ENCODE data around the gene SAA2. TPM values are rescaled to one million over a fixed set of nuclear protein-coding genes. Genes with fewer than 3 reads are reported as not detected.

The SAA2 gene
- total RNA-seq, 1 experiment from 2014 or later, result not detected

DNA sequence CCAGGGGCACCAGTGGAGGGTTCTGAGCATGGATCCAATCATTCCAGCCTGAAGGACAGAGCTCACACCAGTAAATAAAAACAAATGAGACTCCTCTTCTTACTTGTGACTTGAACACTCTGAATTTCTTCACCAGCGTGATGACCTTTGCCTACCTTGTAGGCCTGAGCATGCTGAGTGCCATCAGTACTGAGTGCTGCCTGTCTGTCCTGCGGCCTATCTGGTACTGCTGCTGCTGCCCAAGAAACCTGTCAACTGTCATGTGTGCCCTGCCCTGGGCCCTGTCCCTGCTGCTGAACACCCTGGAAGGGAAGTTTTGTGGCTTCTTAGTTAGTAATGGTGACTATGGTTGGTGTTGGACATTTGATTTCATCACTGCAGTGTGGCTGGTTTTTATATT is 51.9 kb downstream of the SAA2 start:
- CTCF ChIA-PET, result no interaction called here
- peaks cover 21% of the 10 kb centered on the region for H3K27me3 ChIP-seq (ENCODE audit: low read length)
- ATAC-seq (no peak), DNase-seq (no peak)
- H3K27ac ChIP-seq (ENCODE audit: low read length), result no peak overlapping the region
- no peak for TF ChIP-seq EZH2 (IDR thresholded peaks at IDR 0.05; ENCODE audit: low read length, unreplicated experiment)
- TF ChIP-seq EZH2phosphoT487 (IDR thresholded peaks at IDR 0.05; ENCODE audit: borderline replicate concordance, low read length), result no peak
- TF ChIP-seq, protein P1, sequence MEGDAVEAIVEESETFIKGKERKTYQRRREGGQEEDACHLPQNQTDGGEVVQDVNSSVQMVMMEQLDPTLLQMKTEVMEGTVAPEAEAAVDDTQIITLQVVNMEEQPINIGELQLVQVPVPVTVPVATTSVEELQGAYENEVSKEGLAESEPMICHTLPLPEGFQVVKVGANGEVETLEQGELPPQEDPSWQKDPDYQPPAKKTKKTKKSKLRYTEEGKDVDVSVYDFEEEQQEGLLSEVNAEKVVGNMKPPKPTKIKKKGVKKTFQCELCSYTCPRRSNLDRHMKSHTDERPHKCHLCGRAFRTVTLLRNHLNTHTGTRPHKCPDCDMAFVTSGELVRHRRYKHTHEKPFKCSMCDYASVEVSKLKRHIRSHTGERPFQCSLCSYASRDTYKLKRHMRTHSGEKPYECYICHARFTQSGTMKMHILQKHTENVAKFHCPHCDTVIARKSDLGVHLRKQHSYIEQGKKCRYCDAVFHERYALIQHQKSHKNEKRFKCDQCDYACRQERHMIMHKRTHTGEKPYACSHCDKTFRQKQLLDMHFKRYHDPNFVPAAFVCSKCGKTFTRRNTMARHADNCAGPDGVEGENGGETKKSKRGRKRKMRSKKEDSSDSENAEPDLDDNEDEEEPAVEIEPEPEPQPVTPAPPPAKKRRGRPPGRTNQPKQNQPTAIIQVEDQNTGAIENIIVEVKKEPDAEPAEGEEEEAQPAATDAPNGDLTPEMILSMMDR (conservative IDR thresholded peaks at IDR 0.05; ENCODE audit: low read depth, low read length), result no peak
- H3K36me3 ChIP-seq (ENCODE audit: low read depth, low read length), result no peaks in the 10 kb centered on the region
- H3K9me2 ChIP-seq (replicated peaks; ENCODE audit: low read length), result no peaks in the 10 kb centered on the region
- no peaks in the 10 kb centered on the region for H3K79me2 ChIP-seq (ENCODE audit: low read length)
- no peak overlapping the region for H3K4me3 ChIP-seq (ENCODE audit: low read length)
- no peak overlapping the region for H2AFZ ChIP-seq (ENCODE audit: low read length)
- POLR2A ChIA-PET (ENCODE audit: unreplicated experiment), result no interaction called here
- no peaks in the 10 kb centered on the region for H3K9me3 ChIP-seq (ENCODE audit: low read length)
- no peaks in the 10 kb centered on the region for H4K20me1 ChIP-seq (ENCODE audit: low read length)
- H3K4me1 ChIP-seq (ENCODE audit: insufficient read depth, low read length), result no peaks in the 10 kb centered on the region
- H3K9ac ChIP-seq (ENCODE audit: low read length), result no peak overlapping the region
- BruUV-seq (replicated peaks), result no TSS peak
- no peak overlapping the region for H3K4me2 ChIP-seq (ENCODE audit: low read length)
- intact Hi-C loops (cut with micrococcal nuclease), result no loop called here
- no peaks in the 10 kb centered on the region for H3F3A ChIP-seq (ENCODE audit: low read length, unreplicated experiment)

Other genes with a start within 250 kb of the SAA2 start
- 13.7 and 14.0 TPM in 2 replicates for gene SERGEF, start 235.6 kb downstream of the SAA2 start, total RNA-seq (2014; rRNA removed)
- 0.07 TPM in 1 of 2 replicates, not detected in the other for gene TPH1, start 202.4 kb downstream of the SAA2 start, total RNA-seq (2014; rRNA removed)
- 21.5 and 25.4 TPM in 2 replicates for gene SAAL1, start 142.6 kb downstream of the SAA2 start, total RNA-seq (2014; rRNA removed)
- gene MRGPRX3, start 116.1 kb downstream of the SAA2 start, total RNA-seq (2014; rRNA removed), result not detected in 2 replicates
- gene MRGPRX4, start 75.8 kb downstream of the SAA2 start, total RNA-seq (2014; rRNA removed), result not detected in 2 replicates
- not detected in 2 replicates for gene SAA4, start 11.9 kb downstream of the SAA2 start, total RNA-seq (2014; rRNA removed)
- gene SAA1, start 17.6 kb upstream of the SAA2 start, total RNA-seq (2014; rRNA removed), result not detected in 2 replicates
- 15.2 and 15.6 TPM in 2 replicates for gene HPS5, start 73.5 kb upstream of the SAA2 start, total RNA-seq (2014; rRNA removed)
- gene GTF2H1, start 73.9 kb upstream of the SAA2 start, total RNA-seq (2014; rRNA removed), result 32.7 and 33.5 TPM in 2 replicates
- gene LDHA, start 145.9 kb upstream of the SAA2 start, total RNA-seq (2014; rRNA removed), result 1,402 and 1,441 TPM in 2 replicates
- gene LDHC, start 163.7 kb upstream of the SAA2 start, total RNA-seq (2014; rRNA removed), result 0.15 TPM in 1 of 2 replicates, not detected in the other
- gene LDHAL6A, start 207.2 kb upstream of the SAA2 start, total RNA-seq (2014; rRNA removed), result not detected in 2 replicates

Measured in PC-3 (cell line).